K562 (cell line): ENCODE results near the gene ART1. TPM values are rescaled to one million over a fixed set of nuclear protein-coding genes. Genes with fewer than 3 reads are reported as not detected.
"Not testable (repeated sequence)": the region's sequence is repeated elsewhere in the genome, so short reads cannot be mapped to it uniquely, and the experiment has no call there.

ENCODE experiments used
- ATAC-seq: fragments of 200-7000 bp; cut with Tn5 transposase; 3 replicates; pipeline ENCODE4 v1.9.1; 2020; ENCODE audit warnings: moderate library complexity
- BruUV-seq: library from RNA; stranded (reverse); fragments of 400-500 nt; replicated peaks from 2 replicates; lab custom pipeline; 2021; lab: Mats Ljungman, UMichigan
- CTCF ChIA-PET: fragments of 300-600 bp; formaldehyde crosslinking; extraction: SDS; loops from one replicate; lab custom pipeline; 2021; ENCODE audit warnings: low intra/inter-chr PET ratio; lab: Yijun Ruan, JAX
- POLR2A ChIA-PET: fragments of 300-600, 350-650 bp; sonication (Branson Sonifier 250); formaldehyde crosslinking; extraction: SDS; loops from one replicate; lab custom pipeline; 2021; ENCODE audit warnings: antibody characterized with exemption, inconsistent platforms; lab: Yijun Ruan, JAX
- DNase-seq, 4 experiments: peaks; one replicate each; pipeline versions ENCODE4 v3.0.0 to v3.0.0-alpha.2; 2011 to 2018; ENCODE audit warnings: low spot score in 3 of 4, mixed read lengths in 3 of 4; ENCODE audit errors: extremely low read depth in 1 of 4
- FAIRE-seq: peaks from 2 replicates; lab custom pipeline; 2011; peaks lifted over from hg19 to GRCh38; lab: Jason Lieb, UNC
- H2AFZ ChIP-seq: 2 replicates; pipeline ENCODE4 v1.6.0; 2011; ENCODE audit warnings: low read depth, low read length, control low read depth, inconsistent platforms
- H3K27ac ChIP-seq: fragments of 200-600 bp; 3 replicates; pipeline ENCODE4 v1.8.0; 2011; ENCODE audit warnings: low read depth, mild to moderate bottlenecking, control low read depth, inconsistent platforms, low read length, moderate library complexity, mixed read lengths; ENCODE audit errors: extremely low read depth
- H3K27me3 ChIP-seq, 2 experiments: fragments of 300-600 bp in 1 of 2; 2 replicates in 1 of 2; 3 replicates in 1 of 2; pipeline versions ENCODE4 v1.6.0 to v1.8.0; 2011; ENCODE audit warnings: inconsistent platforms in 2 of 2, low read length in 2 of 2, mild to moderate bottlenecking in 1 of 2, mixed read lengths in 1 of 2, moderate library complexity in 1 of 2; ENCODE audit not compliant: control insufficient read depth in 2 of 2, insufficient read depth in 2 of 2
- H3K36me3 ChIP-seq: fragments of 300-600 bp; 3 replicates; pipeline ENCODE4 v1.8.0; 2011; ENCODE audit warnings: mild to moderate bottlenecking, low read length, inconsistent platforms; ENCODE audit not compliant: control insufficient read depth, insufficient read depth
- H3K4me1 ChIP-seq, 2 experiments: fragments of 200-600 bp in 1 of 2; replicated peaks in 1 of 2; 2 replicates in 1 of 2; 3 replicates in 1 of 2; pipeline versions ENCODE4 v1.5.1 to v1.8.0; 2011; ENCODE audit warnings: inconsistent platforms in 2 of 2, low read length in 2 of 2, mild to moderate bottlenecking in 1 of 2, mixed read lengths in 1 of 2, moderate library complexity in 1 of 2; ENCODE audit not compliant: control insufficient read depth in 2 of 2, insufficient read depth in 2 of 2
- H3K4me2 ChIP-seq: 2 replicates; pipeline ENCODE4 v1.6.1; 2011; ENCODE audit warnings: low read length, control low read depth, inconsistent platforms, mixed read lengths; ENCODE audit not compliant: insufficient read depth
- H3K4me3 ChIP-seq: fragments of 200-600 bp; sonication (generic), shearing (Covaris generic); 2 replicates; pipeline ENCODE4 v1.5.1; 2016; ENCODE audit warnings: control low read depth, inconsistent platforms
- H3K79me2 ChIP-seq: fragments of 200-600 bp; 3 replicates; pipeline ENCODE4 v1.8.0; 2011; ENCODE audit warnings: low read length, inconsistent platforms; ENCODE audit not compliant: control insufficient read depth, insufficient read depth
- H3K9ac ChIP-seq, 2 experiments: 2 replicates each; pipeline versions ENCODE4 v1.6.0 to v1.6.1; 2011; ENCODE audit warnings: low read depth in 2 of 2, low read length in 2 of 2, control low read depth in 1 of 2, inconsistent platforms in 1 of 2, mild to moderate bottlenecking in 1 of 2, mixed read lengths in 1 of 2; ENCODE audit not compliant: insufficient read depth in 1 of 2
- H3K9me1 ChIP-seq: one replicate; pipeline ENCODE4 v1.6.0; 2011; ENCODE audit warnings: inconsistent platforms, mild to moderate bottlenecking, low read length, moderate library complexity; ENCODE audit not compliant: control insufficient read depth, insufficient read depth
- H3K9me3 ChIP-seq: replicated peaks from 2 replicates; pipeline ENCODE4 v1.5.1; 2011; ENCODE audit warnings: low read depth, low read length, inconsistent platforms; ENCODE audit not compliant: control insufficient read depth, insufficient read depth
- H4K20me1 ChIP-seq: replicated peaks from 2 replicates; pipeline ENCODE4 v1.6.1; 2011; ENCODE audit warnings: low read length, inconsistent platforms, mixed read lengths; ENCODE audit not compliant: control insufficient read depth, insufficient read depth
- ARID1B ChIP-seq: fragments of 450-650 bp; IDR thresholded peaks from 2 replicates; pipeline ENCODE4 v1.6.1; 2016; ENCODE audit warnings: antibody characterized with exemption, mild to moderate bottlenecking, inconsistent platforms
- CTBP1 ChIP-seq: fragments of 450-650 bp; IDR thresholded peaks from 2 replicates; pipeline ENCODE4 v1.6.1; 2016; ENCODE audit warnings: borderline replicate concordance
- MGA ChIP-seq: fragments of 450-650 bp; IDR thresholded peaks from 2 replicates; pipeline ENCODE4 v1.6.1; 2016; ENCODE audit warnings: mild to moderate bottlenecking, moderate library complexity
- MLLT1 ChIP-seq, 2 experiments: fragments of 450-650 bp; IDR thresholded peaks; 2 replicates each; pipeline ENCODE4 v1.6.1; 2016
- NCOR1 ChIP-seq: fragments of 450-650 bp; IDR thresholded peaks from 2 replicates; pipeline ENCODE4 v1.6.1; 2016; ENCODE audit warnings: mild to moderate bottlenecking, moderate library complexity
- TAL1 ChIP-seq: fragments of 450-650 bp; IDR thresholded peaks from 2 replicates; pipeline ENCODE4 v1.6.1; 2016; ENCODE audit warnings: mild to moderate bottlenecking
- TOE1 ChIP-seq, 2 experiments: fragments of 450-650 bp in 1 of 2; sonication (generic) in 1 of 2; formaldehyde crosslinking in 1 of 2; IDR thresholded peaks; 2 replicates each; pipeline versions ENCODE4 v1.7.1 to v1.8.0; 2016 to 2022; ENCODE audit warnings: borderline replicate concordance in 2 of 2, mild to moderate bottlenecking in 2 of 2, antibody characterized with exemption in 1 of 2, inconsistent platforms in 1 of 2, low read depth in 1 of 2, missing genetic modification reagents in 1 of 2, moderate library complexity in 1 of 2
- WGBS: fragments of 100-300 bp; shearing (Covaris generic); methylation state at CpG from one replicate; pipeline ENCODE4 v1.1.6; 2016; ENCODE audit warnings: low coverage, mixed read lengths; ENCODE audit not compliant: insufficient coverage; ENCODE audit errors: missing lambda C conversion rate; 5-methylcytosine and 5-hydroxymethylcytosine counted together
- in situ Hi-C: fragments of 300-500 bp; cut with MboI; formaldehyde crosslinking; loops from 4 replicates; pipeline ENCODE4 v1.15.0; 2018; ENCODE audit warnings: inconsistent platforms, mixed read lengths
- intact Hi-C: fragments of 100-400 bp; cut with micrococcal nuclease; formaldehyde crosslinking; loops from 2 replicates; pipeline ENCODE4 v1.14.2; 2022
- polyA plus RNA-seq, 8 experiments: library from polyadenylated mRNA; depleted of rRNA in 4 of 8; stranded (reverse) in 5 of 8; unstranded in 3 of 8; fragments of >200 nt; fragmentation: Nextera tagmentation in 2 of 8; fragmentation: Illumina TruSeq in 1 of 8; extraction: Ambion mirVana in 2 of 8; extraction: Trizol in 1 of 8; gene quantifications; 2 replicates each; pipeline versions ENCODE4 v1.2.1 to v1.2.3, GENCODE V29; 2011 to 2014; ENCODE audit warnings: inconsistent platforms in 1 of 8, missing spikeins in 1 of 8
- total RNA-seq, 7 experiments: library from RNA; depleted of rRNA in 6 of 7; stranded (reverse); fragments of >200 nt in 6 of 7; fragmentation: Illumina TruSeq in 2 of 7; extraction: Trizol in 2 of 7; gene quantifications; 2 replicates each; pipeline versions ENCODE4 v1.2.1 to v1.2.3, GENCODE V29; 2011 to 2021; ENCODE audit warnings: low replicate concordance in 1 of 7

Gene ART1
- total and polyA plus RNA-seq, 9 of the 15 experiments (the other 6 are each of a cell fraction or from before 2014, with no cell fraction given) = not detected

- in situ Hi-C loops = loop anchor here (5.0 kb wide), 1 partner anchor 1513 kb away; no protein-coding TSS in a partner anchor
- CTCF ChIA-PET; TF ChIP-seq TOE1 (CRISPR knock-in tag; IDR thresholded peaks at IDR 0.05; ENCODE audit: borderline replicate concordance, low read depth): not testable (repeated sequence)
- WGBS = 0% methylated on average over 13 of the region's 13 CpGs
- TF ChIP-seq TAL1 (peak; percentile 56), ARID1B (peak; percentile 74), MLLT1 (IDR thresholded peaks at IDR 0.05) (0 out of 4 replicates have a peak, but pooled peaks of 1 of the 2 experiments have one; percentile 7), TOE1 (IDR thresholded peaks at IDR 0.05; ENCODE audit: borderline replicate concordance) (0 out of 2 replicates have a peak, but pooled peaks have one; percentile 20), NCOR1 (0 out of 2 replicates have a peak, but pooled peaks have one; percentile 31), MGA (peak; percentile 4; the same call in 1 of the 2 replicates), CTBP1 (0 out of 2 replicates have a peak, but pooled peaks have one; percentile 15)
Observed at GRCh38 chr11:3648843-3649242, 3.9 kb downstream of the ART1 start.

More at GRCh38 chr11:3648843-3649242, 3.9 kb downstream of the ART1 start:
- H3K79me2 ChIP-seq, H3K4me3 ChIP-seq, FAIRE-seq, H4K20me1 ChIP-seq, POLR2A ChIA-PET, H3K36me3 ChIP-seq, H3K9me3 ChIP-seq, H3K9me1 ChIP-seq, DNase-seq, H3K27me3 ChIP-seq, H3K27ac ChIP-seq, ATAC-seq, intact Hi-C loops, BruUV-seq: not testable (repeated sequence)
- Histone ChIP-seq H3K9ac (peak overlapping the region in 1 of 2 experiments; percentile 61; a peak in 1 of 4 replicates), H3K4me2 (peak overlapping the region; percentile 70), H2AFZ (peak overlapping the region; percentile 72; the same call in 1 of the 2 replicates), H3K4me1 (peaks cover 7 to 14% of the 10 kb centered on the region in 2 experiments; a peak in 4 of 5 replicates)
